Naive B cell (primary cell): Measurements from ENCODE around the gene ZFAND3. TPM values are rescaled to one million over a fixed set of nuclear protein-coding genes. Genes with fewer than 3 reads are reported as not detected.

Experiments
- ATAC-seq, 2 donors: fragments of 150-1000 bp; cut with Tn5 transposase; 2 replicates each; pipeline ENCODE4 v1.10.0; 2021; ENCODE audit warnings: low read depth in 2 of 2, mild to moderate bottlenecking in 2 of 2, moderate library complexity in 2 of 2
- DNase-seq: peaks from one replicate; pipeline ENCODE4 v3.0.0; 2022
- H3K27ac Mint-ChIP-seq, 6 donors: one replicate each; pipeline ENCODE4 v1.8.0; 2020 to 2022; ENCODE audit warnings: mild to moderate bottlenecking in 6 of 6, mixed read lengths in 6 of 6, moderate library complexity in 5 of 6, inconsistent platforms in 2 of 6
- H3K27me3 Mint-ChIP-seq, 3 donors: one replicate each; pipeline ENCODE4 v1.8.0; 2021 to 2022; ENCODE audit warnings: mixed read lengths in 3 of 3, mild to moderate bottlenecking in 1 of 3
- H3K36me3 Mint-ChIP-seq, 2 donors: one replicate each; pipeline ENCODE4 v1.8.0; 2020 to 2022; ENCODE audit warnings: mixed read lengths in 2 of 2, inconsistent platforms in 1 of 2, mild to moderate bottlenecking in 1 of 2
- H3K4me1 Mint-ChIP-seq, 3 donors: one replicate each; pipeline ENCODE4 v1.8.0; 2020 to 2022; ENCODE audit warnings: mixed read lengths in 3 of 3, inconsistent platforms in 1 of 3, mild to moderate bottlenecking in 1 of 3, moderate library complexity in 1 of 3
- H3K4me3 Mint-ChIP-seq, 8 donors: one replicate each; pipeline ENCODE4 v1.8.0; 2020 to 2022; ENCODE audit warnings: mild to moderate bottlenecking in 8 of 8, mixed read lengths in 8 of 8, moderate library complexity in 8 of 8, inconsistent platforms in 2 of 8
- H3K9me3 Mint-ChIP-seq, 7 donors: one replicate each; pipeline ENCODE4 v1.8.0; 2020 to 2022; ENCODE audit warnings: mixed read lengths in 7 of 7, mild to moderate bottlenecking in 5 of 7, inconsistent platforms in 2 of 7, moderate library complexity in 1 of 7
- polyA plus RNA-seq, 6 donors: library from polyadenylated mRNA; unstranded; fragments of 300-500 nt; fragmentation: Illumina TruSeq; gene quantifications; one replicate each; pipeline ENCODE4 v1.2.3, GENCODE V29; 2021; ENCODE audit warnings: low read depth in 6 of 6

ZFAND3 gene
- polyA plus RNA-seq, 6 donors from 2014 or later = 1.9 to 6.7 (median 4.4) TPM

DNA sequence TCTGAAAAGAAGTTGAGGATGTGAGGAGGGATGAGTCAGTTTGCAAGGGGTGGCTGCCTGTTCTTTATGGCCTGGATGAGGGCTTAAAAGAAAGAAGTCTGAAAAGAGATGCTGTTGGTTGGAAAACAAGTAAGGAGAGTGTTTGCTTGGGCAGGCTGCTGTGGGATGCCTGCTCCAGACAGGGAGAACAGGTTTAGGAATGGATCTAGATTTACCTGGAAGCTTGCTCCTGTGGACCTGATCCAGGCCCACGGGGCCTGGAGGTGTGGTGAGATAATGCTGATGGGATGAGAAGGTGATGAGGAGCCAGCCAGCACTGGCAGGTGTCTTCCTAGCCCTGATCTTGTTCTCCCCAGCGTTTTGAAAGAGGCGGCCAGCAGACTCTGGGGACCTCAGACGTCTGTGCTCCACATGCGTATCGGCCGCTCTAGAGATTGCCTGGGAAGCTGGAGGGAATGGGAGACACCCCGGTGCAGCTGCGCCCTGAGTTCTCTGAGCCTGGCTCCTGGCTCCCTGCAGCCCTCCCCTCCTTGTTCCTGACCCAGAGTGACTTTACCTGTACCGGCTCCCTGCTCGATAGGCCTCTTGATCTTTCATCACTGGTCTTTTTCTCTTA is 331.3 kb downstream of the ZFAND3 start:
- ATAC-seq (no peak), DNase-seq (no peak)
- Mint-ChIP-seq H3K4me1 (peaks cover 10 to 40% (median 20%) of the 10 kb centered on the region in 3 donors), H3K27ac (peak overlapping the region in 3 of 6 donors; percentile 38 to 96 (median 64)), H3K36me3 (no peaks in the 10 kb centered on the region), H3K9me3 (no peaks in the 10 kb centered on the region), H3K27me3 (no peaks in the 10 kb centered on the region), H3K4me3 (no peak overlapping the region)

GRCh38 chr6:38151580-38152500 is 332.3 kb downstream of the ZFAND3 start:
- Mint-ChIP-seq H3K27ac (peak overlapping the region in 3 of 6 donors; percentile 14 to 83 (median 20)), H3K36me3 (no peaks in the 10 kb centered on the region), H3K4me3 (no peak overlapping the region), H3K4me1 (peaks cover 10 to 30% (median 15%) of the 10 kb centered on the region in 3 donors), H3K27me3 (no peaks in the 10 kb centered on the region), H3K9me3 (no peaks in the 10 kb centered on the region)
- no peak for ATAC-seq
- DNase-seq = no peak

DNA sequence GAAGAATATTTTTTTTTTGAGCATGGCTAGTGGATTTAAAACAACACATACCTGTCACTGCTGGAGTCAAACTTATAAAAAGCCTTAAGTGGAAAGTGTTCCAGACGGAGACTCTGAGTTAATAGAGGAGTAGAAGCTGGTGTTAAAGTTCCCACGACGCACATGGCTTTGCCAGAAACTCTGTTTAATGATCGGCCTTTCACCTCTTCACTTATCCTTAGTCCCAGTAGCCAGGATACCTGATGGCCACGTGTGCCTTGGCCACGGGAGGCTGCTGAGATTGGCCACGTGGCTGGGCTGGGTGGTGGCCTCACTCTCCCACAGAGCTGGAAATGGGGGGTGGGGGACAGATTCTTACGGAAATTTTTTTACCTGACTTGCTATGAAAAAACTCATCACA is 333.1 kb downstream of the ZFAND3 start:
- no peak for ATAC-seq
- Mint-ChIP-seq H3K4me3 (no peak overlapping the region), H3K36me3 (no peaks in the 10 kb centered on the region)

GRCh38 chr6:38153076-38153797 is 333.7 kb downstream of the ZFAND3 start:
- ATAC-seq (no peak), DNase-seq (no peak)
- Mint-ChIP-seq H3K4me1 (peaks cover 12 to 19% (median 19%) of the 10 kb centered on the region in 3 donors), H3K9me3 (no peaks in the 10 kb centered on the region), H3K4me3 (peak overlapping the region in 2 of 8 donors; percentile 57 to 79), H3K36me3 (no peaks in the 10 kb centered on the region), H3K27ac (peak overlapping the region in 4 of 6 donors; percentile 28 to 57 (median 38)), H3K27me3 (no peaks in the 10 kb centered on the region)

More for the DNA sequence above, 333.1 kb downstream of the ZFAND3 start:
- peaks cover 10 to 24% (median 13%) of the 10 kb centered on the region in 3 donors for H3K4me1 Mint-ChIP-seq
- no peak for DNase-seq
- H3K27me3 Mint-ChIP-seq = no peaks in the 10 kb centered on the region
- peak overlapping the region in 1 of 6 donors; percentile 83 for H3K27ac Mint-ChIP-seq
- no peaks in the 10 kb centered on the region for H3K9me3 Mint-ChIP-seq

DNA sequence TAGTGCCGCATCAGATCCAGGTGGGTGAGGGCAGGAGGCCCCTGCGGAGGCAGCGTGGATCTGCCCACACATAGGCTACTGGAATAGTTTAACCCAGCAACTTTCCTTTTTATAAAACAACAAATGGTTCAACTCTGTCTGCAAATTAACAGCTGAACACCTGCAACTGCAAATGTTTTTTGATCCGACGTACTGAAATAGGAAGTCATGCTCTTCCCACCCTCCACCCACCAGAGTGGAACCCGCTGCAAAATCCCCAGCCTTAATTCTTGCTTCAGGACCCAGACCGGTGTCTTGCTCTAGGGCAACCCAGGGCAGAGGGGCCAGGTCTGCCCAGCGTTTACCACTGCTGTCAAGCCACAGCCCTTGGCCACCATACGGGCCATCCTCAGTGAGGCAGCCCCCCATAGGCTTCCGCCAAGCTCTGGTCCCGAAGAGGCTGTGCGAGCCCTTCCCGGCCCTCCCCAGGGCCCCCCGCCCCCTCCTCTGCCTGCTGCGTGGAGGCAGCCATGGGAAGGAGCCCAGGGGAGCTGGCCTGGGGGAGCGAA is 334.3 kb downstream of the ZFAND3 start:
- no peaks in the 10 kb centered on the region for H3K27me3 Mint-ChIP-seq
- H3K9me3 Mint-ChIP-seq = peaks cover 0 to 3% (median 0%) of the 10 kb centered on the region in 7 donors
- H3K4me1 Mint-ChIP-seq = peaks cover 12 to 19% (median 19%) of the 10 kb centered on the region in 3 donors
- peak overlapping the region in 2 of 8 donors; percentile 57 to 79 for H3K4me3 Mint-ChIP-seq
- H3K36me3 Mint-ChIP-seq = peaks cover 4 to 5% of the 10 kb centered on the region in 2 donors
- no peak for DNase-seq
- ATAC-seq = peak; percentile 59 to 64
- H3K27ac Mint-ChIP-seq = peak overlapping the region in 5 of 6 donors; percentile 5 to 39 (median 28)

GRCh38 chr6:38154731-38155130 is 335.2 kb downstream of the ZFAND3 start:
- H3K4me3 Mint-ChIP-seq = no peak overlapping the region
- peaks cover 12 to 17% (median 14%) of the 10 kb centered on the region in 3 donors for H3K4me1 Mint-ChIP-seq
- H3K36me3 Mint-ChIP-seq = peaks cover 12 to 14% of the 10 kb centered on the region in 2 donors
- H3K27me3 Mint-ChIP-seq = no peaks in the 10 kb centered on the region
- ATAC-seq (no peak), DNase-seq (no peak)
- H3K27ac Mint-ChIP-seq = peak overlapping the region in 4 of 6 donors; percentile 4 to 93 (median 60)
- H3K9me3 Mint-ChIP-seq = peaks cover 0 to 8% (median 0%) of the 10 kb centered on the region in 7 donors

DNA sequence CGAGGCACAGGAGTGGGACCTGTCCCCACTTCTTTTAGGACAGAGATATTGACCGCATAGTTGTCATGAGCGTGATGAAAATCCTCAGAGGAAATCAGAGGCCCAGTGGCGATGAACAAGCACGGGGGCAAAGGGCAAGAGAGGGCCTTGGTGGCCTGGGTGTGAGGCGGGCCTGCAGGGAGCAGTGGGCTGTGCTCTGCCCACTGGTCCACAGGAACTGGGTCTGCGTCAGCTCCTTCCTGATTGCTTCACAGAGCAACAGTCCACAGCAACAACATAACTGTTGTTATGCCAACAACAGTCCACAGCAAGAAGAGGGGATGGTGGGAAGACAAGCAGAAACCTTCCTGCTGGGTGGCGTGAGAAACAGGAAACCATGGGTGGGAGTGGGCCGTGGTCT is 335.6 kb downstream of the ZFAND3 start:
- Mint-ChIP-seq H3K4me1 (peaks cover 12 to 17% (median 14%) of the 10 kb centered on the region in 3 donors), H3K27me3 (no peaks in the 10 kb centered on the region), H3K27ac (peak overlapping the region in 5 of 6 donors; percentile 4 to 93 (median 54)), H3K9me3 (peaks cover 0 to 8% (median 0%) of the 10 kb centered on the region in 7 donors), H3K4me3 (peak overlapping the region in 1 of 8 donors; percentile 1), H3K36me3 (peaks cover 16 to 18% of the 10 kb centered on the region in 2 donors)
- DNase-seq (no peak), ATAC-seq (no peak)

DNA sequence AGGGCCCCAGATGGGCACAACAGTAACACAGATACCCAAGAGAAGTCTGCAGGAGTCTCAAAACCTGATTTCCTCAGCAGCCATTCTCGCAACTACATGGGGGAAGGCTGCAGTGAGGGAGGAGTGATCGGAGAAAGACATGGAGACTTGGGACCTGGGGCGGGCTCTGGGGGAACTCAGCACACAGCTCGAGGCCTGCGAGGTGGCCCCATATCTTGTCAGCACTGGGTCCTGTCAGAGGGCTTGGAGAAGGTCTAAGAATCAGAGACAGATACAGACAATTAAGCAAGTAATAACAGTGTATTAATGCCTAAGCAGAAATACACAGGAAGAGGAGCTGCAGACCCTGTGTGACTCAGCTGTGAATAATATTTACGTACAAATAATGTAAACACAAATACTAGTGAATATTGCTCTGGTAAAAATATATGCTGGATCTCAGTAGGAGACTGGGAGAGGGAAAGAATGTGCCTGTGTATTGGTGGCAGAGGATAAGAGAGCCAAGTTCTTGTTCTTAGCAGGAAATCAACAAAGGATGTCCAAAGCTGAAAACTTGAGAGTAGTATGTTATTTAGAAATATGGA is 336.2 kb downstream of the ZFAND3 start:
- H3K36me3 Mint-ChIP-seq = peaks cover 18 to 21% of the 10 kb centered on the region in 2 donors
- peaks cover 10 to 17% (median 12%) of the 10 kb centered on the region in 3 donors for H3K4me1 Mint-ChIP-seq

DNA sequence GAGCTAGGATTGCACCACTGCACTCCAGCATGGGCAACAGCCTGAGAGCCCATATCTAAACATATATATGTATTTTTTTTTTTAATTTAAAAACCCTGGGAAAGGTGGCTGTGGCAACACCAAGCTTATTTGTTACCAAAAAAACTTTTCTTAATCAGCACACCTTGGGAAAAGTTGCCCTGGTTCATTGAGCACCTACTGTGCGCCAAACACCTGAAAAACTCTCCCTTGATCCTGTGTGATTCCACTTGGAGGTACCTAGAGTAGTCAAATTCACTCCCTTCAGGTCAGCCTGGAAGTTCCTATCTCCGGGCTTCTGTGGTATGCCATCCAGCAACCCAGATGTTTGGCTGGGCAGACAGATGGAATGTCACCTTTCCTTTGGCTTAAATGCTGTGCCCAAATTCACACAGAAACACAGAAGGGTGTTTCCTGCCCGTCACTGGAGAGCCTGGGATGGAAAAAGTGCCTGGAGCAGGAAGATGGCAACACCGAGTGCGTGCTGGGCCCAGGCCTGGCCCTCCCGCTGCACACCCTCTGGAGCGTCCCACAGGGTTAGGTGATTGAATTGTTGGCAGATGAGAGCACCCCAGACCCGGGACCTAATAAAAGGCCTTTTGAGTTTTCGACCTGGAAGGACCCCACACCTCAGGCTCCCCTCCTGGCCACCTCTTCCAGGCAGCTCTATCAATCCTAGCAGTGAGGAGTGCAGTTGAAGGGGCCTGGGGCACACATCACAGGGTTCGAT is 337.5 kb downstream of the ZFAND3 start:
- DNase-seq (no peak), ATAC-seq (no peak)
- peak overlapping the region in 2 of 6 donors; percentile 36 to 76 for H3K27ac Mint-ChIP-seq
- peaks cover 0 to 8% (median 0%) of the 10 kb centered on the region in 7 donors for H3K9me3 Mint-ChIP-seq
- peaks cover 18 to 21% of the 10 kb centered on the region in 2 donors for H3K36me3 Mint-ChIP-seq
- H3K4me1 Mint-ChIP-seq = peaks cover 8 to 17% (median 14%) of the 10 kb centered on the region in 3 donors
- no peaks in the 10 kb centered on the region for H3K27me3 Mint-ChIP-seq
- H3K4me3 Mint-ChIP-seq = no peak overlapping the region

More for the DNA sequence above, 336.2 kb downstream of the ZFAND3 start:
- Mint-ChIP-seq H3K4me3 (peak overlapping the region in 1 of 8 donors; percentile 30), H3K9me3 (peaks cover 0 to 8% (median 0%) of the 10 kb centered on the region in 7 donors), H3K27ac (peak overlapping the region in 4 of 6 donors; percentile 32 to 75 (median 44)), H3K27me3 (no peaks in the 10 kb centered on the region)
- no peak for DNase-seq
- ATAC-seq = no peak

GRCh38 chr6:38157905-38158304 is 338.4 kb downstream of the ZFAND3 start:
- peaks cover 0 to 8% (median 0%) of the 10 kb centered on the region in 7 donors for H3K9me3 Mint-ChIP-seq
- DNase-seq (no peak), ATAC-seq (no peak)
- H3K27ac Mint-ChIP-seq = peak overlapping the region in 3 of 6 donors; percentile 36 to 81 (median 37)
- H3K27me3 Mint-ChIP-seq = no peaks in the 10 kb centered on the region
- peaks cover 8 to 17% (median 13%) of the 10 kb centered on the region in 3 donors for H3K4me1 Mint-ChIP-seq
- H3K4me3 Mint-ChIP-seq = peak overlapping the region in 1 of 8 donors; percentile 0
- peaks cover 18 to 21% of the 10 kb centered on the region in 2 donors for H3K36me3 Mint-ChIP-seq

- Mint-ChIP-seq H3K27ac (peak overlapping the region in 5 of 6 donors; percentile 3 to 56 (median 30)), H3K36me3 (peaks cover 18 to 21% of the 10 kb centered on the region in 2 donors), H3K4me1 (peaks cover 8 to 17% (median 8%) of the 10 kb centered on the region in 3 donors), H3K27me3 (no peaks in the 10 kb centered on the region), H3K9me3 (peaks cover 0 to 8% (median 0%) of the 10 kb centered on the region in 7 donors), H3K4me3 (no peak overlapping the region)
- ATAC-seq (no peak), DNase-seq (no peak)
Measured at GRCh38 chr6:38158762-38159350, 339.3 kb downstream of the ZFAND3 start.
